Coronary artery (tissue), 2 donors: ENCODE results near the gene PDE2A.

Experiments
- DNase-seq: peaks from one replicate; pipeline ENCODE4 v3.0.0-alpha.2; 2017; ENCODE audit warnings: low spot score
- H3K27ac ChIP-seq, 2 donors: fragments of 200-600 bp; sonication (generic); one replicate each; pipeline ENCODE4 v1.5.1; 2016 to 2019
- H3K4me3 ChIP-seq: fragments of 200-600 bp; sonication (generic); 2 replicates; pipeline ENCODE4 v1.5.1; 2016; ENCODE audit warnings: mild to moderate bottlenecking, moderate library complexity
- TF ChIP-seq, protein P1 (sequence below): fragments of 200-600 bp; sonication (generic); IDR thresholded peaks from one replicate; pipeline ENCODE4 v1.5.1; 2019; ENCODE audit warnings: antibody characterized with exemption

Gene PDE2A

GRCh38 chr11:72578051-72578450 lies 96.2 kb downstream of the PDE2A start:
- DNase-seq: peak; percentile 45
- no peak overlapping the region for H3K27ac ChIP-seq
- H3K4me3 ChIP-seq: no peak overlapping the region
- TF ChIP-seq, protein P1, sequence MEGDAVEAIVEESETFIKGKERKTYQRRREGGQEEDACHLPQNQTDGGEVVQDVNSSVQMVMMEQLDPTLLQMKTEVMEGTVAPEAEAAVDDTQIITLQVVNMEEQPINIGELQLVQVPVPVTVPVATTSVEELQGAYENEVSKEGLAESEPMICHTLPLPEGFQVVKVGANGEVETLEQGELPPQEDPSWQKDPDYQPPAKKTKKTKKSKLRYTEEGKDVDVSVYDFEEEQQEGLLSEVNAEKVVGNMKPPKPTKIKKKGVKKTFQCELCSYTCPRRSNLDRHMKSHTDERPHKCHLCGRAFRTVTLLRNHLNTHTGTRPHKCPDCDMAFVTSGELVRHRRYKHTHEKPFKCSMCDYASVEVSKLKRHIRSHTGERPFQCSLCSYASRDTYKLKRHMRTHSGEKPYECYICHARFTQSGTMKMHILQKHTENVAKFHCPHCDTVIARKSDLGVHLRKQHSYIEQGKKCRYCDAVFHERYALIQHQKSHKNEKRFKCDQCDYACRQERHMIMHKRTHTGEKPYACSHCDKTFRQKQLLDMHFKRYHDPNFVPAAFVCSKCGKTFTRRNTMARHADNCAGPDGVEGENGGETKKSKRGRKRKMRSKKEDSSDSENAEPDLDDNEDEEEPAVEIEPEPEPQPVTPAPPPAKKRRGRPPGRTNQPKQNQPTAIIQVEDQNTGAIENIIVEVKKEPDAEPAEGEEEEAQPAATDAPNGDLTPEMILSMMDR: no peak

DNA sequence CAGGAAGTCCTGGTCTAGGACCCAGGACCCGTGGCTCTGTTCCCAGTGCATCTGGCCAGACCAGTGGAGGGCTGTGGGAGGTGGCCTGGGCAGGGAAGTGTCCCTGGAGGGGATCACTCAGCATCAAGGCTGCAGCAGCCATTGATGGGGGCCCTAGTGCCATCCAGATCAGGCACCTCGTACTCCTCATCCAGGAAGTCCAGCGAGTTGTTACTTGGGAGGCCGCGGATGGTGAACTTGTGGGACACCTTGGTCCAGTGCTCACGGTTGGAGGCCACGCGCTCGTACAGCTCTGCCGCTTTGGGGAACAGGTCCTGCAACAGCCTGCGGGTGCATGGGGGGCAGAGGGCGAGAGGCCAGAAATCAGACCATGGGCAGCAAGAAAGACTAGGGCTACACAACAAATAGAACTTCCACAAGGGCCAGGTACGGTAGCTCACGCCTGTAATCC lies 96.9 kb downstream of the PDE2A start:
- Histone ChIP-seq H3K4me3 (no peak overlapping the region), H3K27ac (no peak overlapping the region)
- peak; percentile 55 for DNase-seq
- TF ChIP-seq, protein P1: no peak

DNA sequence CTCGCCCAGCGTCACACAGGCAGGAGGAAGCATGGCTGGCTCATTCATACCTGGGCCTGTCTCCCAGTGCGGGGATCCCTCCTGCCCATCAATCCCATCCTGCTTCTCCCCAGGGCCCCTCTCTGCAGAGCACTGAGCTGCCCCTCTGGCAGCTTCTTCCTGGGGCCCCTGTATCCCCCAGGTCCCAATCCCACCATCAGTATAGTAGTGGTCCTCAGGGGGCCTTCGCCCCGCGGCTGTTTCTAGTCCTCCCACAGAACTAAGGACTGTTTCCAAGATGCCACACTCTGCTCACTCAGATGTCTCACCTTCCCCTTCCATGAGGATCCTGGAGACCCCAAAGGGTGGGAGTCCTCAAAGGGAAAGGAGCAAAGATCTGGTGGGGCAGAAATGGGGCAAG lies 97.6 kb downstream of the PDE2A start:
- TF ChIP-seq, protein P1: no peak
- no peak overlapping the region for H3K27ac ChIP-seq
- no peak overlapping the region for H3K4me3 ChIP-seq
- DNase-seq: peak; percentile 58

GRCh38 chr11:72576243-72576595 lies 98.0 kb downstream of the PDE2A start:
- DNase-seq: peak; percentile 47
- Histone ChIP-seq H3K27ac (no peak overlapping the region), H3K4me3 (no peak overlapping the region)
- TF ChIP-seq, protein P1: no peak

DNA sequence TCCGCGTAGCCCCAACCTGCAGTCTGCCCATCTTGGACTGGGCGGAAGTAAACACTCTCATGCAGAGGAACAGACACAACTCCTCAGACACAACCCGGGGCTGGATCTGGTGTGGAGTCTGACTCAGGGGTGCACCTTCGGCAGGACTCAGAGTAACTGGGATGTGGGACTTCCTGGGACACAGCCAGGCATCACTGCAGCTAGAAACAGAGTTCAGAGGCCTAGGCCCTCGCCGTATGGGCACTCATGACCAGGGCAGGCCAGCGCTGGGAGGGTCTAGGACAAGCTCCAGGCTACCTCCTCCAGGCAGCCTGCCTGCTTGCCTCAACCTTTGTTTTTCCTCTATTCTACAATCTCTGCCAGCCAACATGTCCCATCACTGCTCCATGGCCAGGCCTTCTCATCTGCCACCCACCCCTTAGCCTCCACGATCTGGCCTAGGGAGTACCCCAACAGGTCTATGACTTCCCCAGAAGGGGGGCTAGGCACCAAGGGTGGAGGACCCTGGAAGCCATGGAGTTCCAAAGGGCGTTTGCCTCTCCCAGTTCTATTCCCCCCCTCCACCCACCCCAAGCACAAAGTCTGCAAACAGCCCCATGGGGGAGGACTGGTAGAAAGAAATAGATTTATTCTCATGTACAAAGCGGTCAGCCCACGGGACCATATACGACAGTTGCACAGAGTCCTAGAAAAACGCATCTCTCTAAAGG lies 98.5 kb downstream of the PDE2A start:
- peak; percentile 62 for DNase-seq

DNA sequence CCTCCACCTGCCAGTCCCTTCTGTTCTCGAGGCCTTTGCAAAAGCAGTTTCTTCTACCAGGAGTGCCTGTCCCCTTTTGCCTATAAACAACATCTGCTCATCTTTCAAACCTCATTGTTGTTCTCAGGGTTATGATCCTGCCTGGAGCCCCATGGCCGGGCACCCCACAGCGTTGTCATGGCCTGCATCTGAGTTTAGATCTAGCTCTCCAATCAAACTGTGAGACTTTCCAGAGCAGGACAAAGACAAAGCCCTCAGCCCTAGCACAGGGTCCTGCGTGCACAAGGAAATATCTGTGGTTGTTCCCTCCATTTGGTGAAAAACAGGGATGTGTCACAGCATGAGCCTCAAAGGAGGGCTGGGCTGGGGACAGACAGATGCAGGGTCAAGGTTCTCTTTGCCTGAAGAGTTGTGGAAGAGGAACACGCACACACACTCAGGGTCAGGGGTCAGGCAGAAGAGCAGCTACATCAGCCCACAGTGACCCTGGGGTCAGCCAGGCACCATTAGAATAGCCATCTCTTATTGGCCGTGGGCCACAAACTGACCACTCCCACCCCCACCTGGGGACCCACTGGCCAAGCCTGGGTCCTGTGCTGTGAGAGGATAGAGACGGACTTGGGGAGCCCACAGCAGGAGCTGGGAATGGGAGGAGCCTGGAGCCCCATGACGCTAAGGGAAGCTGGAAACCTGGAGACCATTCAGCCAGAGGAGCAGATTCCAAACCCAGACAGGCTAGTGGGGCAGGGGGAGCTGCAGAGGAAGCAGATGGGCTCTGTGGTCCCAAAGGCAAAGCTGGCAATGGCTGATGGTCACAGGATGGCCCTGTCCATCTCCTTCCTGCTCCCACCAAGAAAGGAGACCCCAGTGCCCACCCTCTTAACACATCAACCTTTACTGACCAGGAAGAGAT lies 99.4 kb downstream of the PDE2A start:
- no peak overlapping the region for H3K4me3 ChIP-seq
- peak; percentile 46 for DNase-seq
- TF ChIP-seq, protein P1: no peak
- H3K27ac ChIP-seq: no peak overlapping the region

More for the DNA sequence above, 98.5 kb downstream of the PDE2A start:
- Histone ChIP-seq H3K4me3 (no peak overlapping the region), H3K27ac (no peak overlapping the region)
- TF ChIP-seq, protein P1: no peak
